Activated CD4-positive, alpha-beta T cell treated with anti-CD3 and anti-CD28 coated beads for 24 hours (primary cell): Measurements from ENCODE around the gene CACNB2.

Experiments
- DNase-seq, 2 donors: peaks; one replicate each; pipeline ENCODE4 v3.0.0-alpha.2; 2020; ENCODE audit warnings: low read depth in 2 of 2

CACNB2 gene

GRCh38 chr10:18290651-18291313 lies 150.6 kb downstream of the CACNB2 start:
- DNase-seq, result no peak

GRCh38 chr10:18293536-18294510 lies 153.6 kb downstream of the CACNB2 start:
- no peak for DNase-seq

GRCh38 chr10:18294633-18295032 lies 154.4 kb downstream of the CACNB2 start:
- no peak for DNase-seq

- no peak for DNase-seq
Measured at GRCh38 chr10:18297659-18298058, 157.4 kb downstream of the CACNB2 start.

GRCh38 chr10:18298256-18298655 lies 158.0 kb downstream of the CACNB2 start:
- DNase-seq, result no peak

- no peak for DNase-seq
Measured at GRCh38 chr10:18303851-18304801, 163.9 kb downstream of the CACNB2 start.

- DNase-seq, result no peak
Measured at GRCh38 chr10:18306031-18306430, 165.8 kb downstream of the CACNB2 start.

GRCh38 chr10:18308600-18308999 lies 168.4 kb downstream of the CACNB2 start:
- no peak for DNase-seq

GRCh38 chr10:18310761-18311160 lies 170.5 kb downstream of the CACNB2 start:
- no peak for DNase-seq

- DNase-seq, result no peak
Measured at GRCh38 chr10:18312374-18313139, 172.3 kb downstream of the CACNB2 start.

GRCh38 chr10:18313140-18313530 lies 172.9 kb downstream of the CACNB2 start:
- no peak for DNase-seq

- DNase-seq, result no peak
Measured at GRCh38 chr10:18313626-18314025, 173.4 kb downstream of the CACNB2 start.

- DNase-seq, result no peak
Measured at GRCh38 chr10:18319628-18320027, 179.4 kb downstream of the CACNB2 start.

GRCh38 chr10:18321371-18321770 lies 181.1 kb downstream of the CACNB2 start:
- DNase-seq, result no peak

GRCh38 chr10:18323916-18324315 lies 183.7 kb downstream of the CACNB2 start:
- DNase-seq, result no peak

- no peak for DNase-seq
Measured at GRCh38 chr10:18325410-18325809, 185.2 kb downstream of the CACNB2 start.

GRCh38 chr10:18325889-18326531 lies 185.8 kb downstream of the CACNB2 start:
- DNase-seq, result no peak

- DNase-seq, result no peak
Measured at GRCh38 chr10:18328941-18329340, 188.7 kb downstream of the CACNB2 start.

GRCh38 chr10:18332048-18332447 lies 191.8 kb downstream of the CACNB2 start:
- no peak for DNase-seq

- DNase-seq, result no peak
Measured at GRCh38 chr10:18332484-18332883, 192.3 kb downstream of the CACNB2 start.

GRCh38 chr10:18333621-18334020 lies 193.4 kb downstream of the CACNB2 start:
- DNase-seq, result no peak
